ENCODE data around the gene LRRK2. TPM values are rescaled to one million over a fixed set of nuclear protein-coding genes. Genes with fewer than 3 reads are reported as not detected.
"Not testable (repeated sequence)": the region's sequence is repeated elsewhere in the genome, so short reads cannot be mapped to it uniquely, and the experiment has no call there.

The LRRK2 gene
- total RNA-seq, 1 donor: 21.3 TPM

DNA sequence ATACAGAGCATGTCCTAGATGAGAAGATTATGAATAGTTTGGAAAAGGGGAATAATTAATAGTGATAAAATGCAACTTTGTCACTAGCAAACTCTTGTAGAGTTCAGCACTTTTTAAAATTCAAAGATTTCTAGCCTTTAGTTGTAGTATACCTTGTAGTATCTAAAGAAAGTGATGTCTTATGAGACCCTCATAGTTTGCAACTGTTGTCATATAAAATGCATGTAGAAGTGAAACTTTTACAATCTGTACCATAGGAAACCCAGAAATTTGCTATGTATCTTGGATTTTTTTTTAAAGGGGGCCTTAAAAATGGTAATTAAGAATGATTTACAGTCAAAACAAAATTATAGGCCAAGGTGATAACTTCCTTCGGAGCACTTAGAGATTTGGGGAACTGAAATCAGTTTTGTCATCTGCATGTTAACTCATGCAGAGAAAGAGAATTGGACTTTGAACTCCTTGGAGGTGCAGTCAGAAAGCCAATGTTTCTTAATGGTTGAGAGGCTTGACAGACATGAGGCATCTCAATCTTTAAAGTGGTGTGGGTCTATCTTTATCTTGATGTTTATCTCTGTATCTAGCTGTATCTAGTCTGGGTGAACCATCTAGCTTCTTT lies 1.3 kb downstream of the LRRK2 start:
- H3K9me3 ChIP-seq (ENCODE audit: low read depth, low read length): no peaks in the 10 kb centered on the region
- peak overlapping the region; percentile 94 for H3K4me3 ChIP-seq (ENCODE audit: low read length)
- H3K4me1 ChIP-seq (ENCODE audit: insufficient read depth, low read length): peaks cover 50% of the 10 kb centered on the region
- H3K27me3 ChIP-seq (ENCODE audit: insufficient read depth, low read length): peaks cover 2% of the 10 kb centered on the region

DNA sequence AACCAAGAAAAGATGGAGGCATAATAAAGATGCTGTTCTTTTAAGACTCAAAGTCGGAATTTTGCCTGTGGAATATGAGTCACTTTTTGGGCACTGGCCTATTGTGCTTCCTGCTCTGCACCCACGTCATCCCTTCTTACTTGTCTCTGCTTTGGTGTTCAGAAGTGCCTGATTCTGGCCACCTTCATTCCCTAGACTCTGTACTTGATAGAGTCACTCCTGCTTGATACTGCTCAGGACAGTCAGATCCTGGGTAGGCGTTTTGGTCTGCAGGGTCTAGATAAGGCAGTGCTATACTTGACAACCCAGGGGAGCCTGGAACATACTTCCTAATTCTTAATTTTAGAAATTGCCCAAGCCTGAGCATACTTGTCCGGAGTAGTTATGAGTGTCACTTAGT lies 1.9 kb downstream of the LRRK2 start:
- Histone ChIP-seq H3K4me3 (ENCODE audit: low read length) (peak overlapping the region; percentile 94), H3K9me3 (ENCODE audit: low read depth, low read length) (no peaks in the 10 kb centered on the region), H3K27me3 (ENCODE audit: insufficient read depth, low read length) (peaks cover 2% of the 10 kb centered on the region), H3K4me1 (ENCODE audit: insufficient read depth, low read length) (peaks cover 48% of the 10 kb centered on the region)

DNA sequence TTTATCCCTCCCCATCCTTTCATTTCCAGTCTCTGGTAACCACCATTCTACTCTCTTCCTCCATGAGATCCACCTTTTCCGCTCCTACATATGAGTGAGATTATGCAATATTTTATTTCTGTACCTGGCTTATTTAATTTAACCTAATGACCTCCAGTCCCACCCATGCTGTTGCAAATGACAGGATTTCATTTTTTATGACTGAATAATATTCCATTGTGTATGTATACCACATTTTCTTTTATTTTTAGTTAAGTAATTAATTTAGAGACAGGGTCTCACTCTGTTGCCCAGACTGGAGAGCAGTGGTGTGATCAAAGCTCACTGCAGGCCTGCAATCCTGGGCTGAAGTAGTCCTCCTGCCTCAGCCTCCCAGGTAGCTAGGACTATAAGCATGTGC lies 2.6 kb downstream of the LRRK2 start:
- Histone ChIP-seq H3K27me3 (ENCODE audit: insufficient read depth, low read length) (peaks cover 2% of the 10 kb centered on the region), H3K4me3 (ENCODE audit: low read length) (peak overlapping the region; percentile 94), H3K4me1 (ENCODE audit: insufficient read depth, low read length) (peaks cover 53% of the 10 kb centered on the region), H3K9me3 (ENCODE audit: low read depth, low read length) (no peaks in the 10 kb centered on the region)

DNA sequence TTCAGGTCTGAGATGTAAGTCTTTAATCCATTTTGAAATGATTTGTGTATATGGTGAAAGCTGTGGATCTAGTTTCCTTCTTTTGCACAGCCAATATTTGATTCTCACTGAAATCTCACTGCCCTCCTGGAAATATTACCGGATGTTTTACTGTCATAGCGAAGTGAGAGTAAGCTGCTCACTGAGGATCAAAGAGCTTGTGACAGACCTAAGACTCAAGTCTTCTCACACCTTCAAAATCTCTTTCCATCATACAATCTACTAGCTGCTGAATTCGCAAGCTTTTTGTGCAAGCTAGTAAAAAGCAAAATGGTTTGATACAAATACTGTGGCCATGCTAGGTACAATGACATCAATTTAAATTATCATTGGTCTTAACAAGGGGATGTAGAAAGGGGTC lies 3.9 kb downstream of the LRRK2 start:
- Histone ChIP-seq H3K27me3 (ENCODE audit: insufficient read depth, low read length) (peaks cover 2% of the 10 kb centered on the region), H3K4me1 (ENCODE audit: insufficient read depth, low read length) (peaks cover 56% of the 10 kb centered on the region), H3K9me3 (ENCODE audit: low read depth, low read length) (no peaks in the 10 kb centered on the region), H3K4me3 (ENCODE audit: low read length) (no peak overlapping the region)

DNA sequence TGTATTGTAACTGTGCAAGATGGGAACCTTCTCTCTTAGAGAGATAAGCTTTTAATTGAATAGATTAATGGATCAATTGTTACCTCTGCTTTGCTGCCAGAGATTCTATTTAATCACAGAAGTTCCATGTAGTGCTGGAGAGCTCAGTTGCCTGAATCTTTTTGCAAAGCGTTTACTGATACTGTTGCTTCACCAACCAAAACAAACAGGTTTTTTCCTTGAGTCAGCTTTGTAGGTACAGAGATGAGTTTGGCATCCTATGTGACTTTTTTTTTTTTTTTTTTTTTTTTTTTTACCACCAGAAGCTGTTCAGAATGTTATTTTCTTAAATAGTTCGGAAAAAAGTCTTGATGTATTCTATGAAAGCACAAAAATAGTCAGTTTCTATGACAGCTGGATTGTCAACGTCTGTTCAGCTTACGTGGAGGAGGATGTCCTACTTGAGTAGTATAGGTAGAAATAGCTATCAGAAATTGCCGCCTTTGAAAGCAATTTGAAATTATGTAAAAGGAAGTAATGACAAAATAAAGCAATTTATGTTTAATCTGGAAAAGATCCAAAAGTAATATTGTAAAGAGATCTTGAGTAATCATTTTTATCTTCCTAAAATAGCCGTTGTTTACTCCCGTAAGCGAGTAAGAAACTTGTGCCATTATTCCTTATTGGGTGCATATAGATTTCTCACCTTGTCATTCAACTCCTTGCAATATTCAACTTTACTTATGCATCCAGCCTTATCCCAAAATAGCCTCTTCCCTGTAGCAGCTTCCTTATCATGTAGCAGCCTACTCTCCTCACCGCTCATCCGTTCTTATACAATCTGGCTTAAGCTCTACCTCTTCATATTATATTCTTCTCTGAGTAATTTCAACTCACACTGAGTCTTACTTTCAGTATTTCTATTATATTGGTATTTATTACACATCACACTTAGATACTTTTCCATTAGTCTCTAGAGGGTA lies 5.2 kb downstream of the LRRK2 start:
- Histone ChIP-seq H3K4me1 (ENCODE audit: insufficient read depth, low read length) (peaks cover 59% of the 10 kb centered on the region), H3K27me3 (ENCODE audit: insufficient read depth, low read length) (no peaks in the 10 kb centered on the region), H3K4me3 (ENCODE audit: low read length) (no peak overlapping the region), H3K9me3 (ENCODE audit: low read depth, low read length) (no peaks in the 10 kb centered on the region)

DNA sequence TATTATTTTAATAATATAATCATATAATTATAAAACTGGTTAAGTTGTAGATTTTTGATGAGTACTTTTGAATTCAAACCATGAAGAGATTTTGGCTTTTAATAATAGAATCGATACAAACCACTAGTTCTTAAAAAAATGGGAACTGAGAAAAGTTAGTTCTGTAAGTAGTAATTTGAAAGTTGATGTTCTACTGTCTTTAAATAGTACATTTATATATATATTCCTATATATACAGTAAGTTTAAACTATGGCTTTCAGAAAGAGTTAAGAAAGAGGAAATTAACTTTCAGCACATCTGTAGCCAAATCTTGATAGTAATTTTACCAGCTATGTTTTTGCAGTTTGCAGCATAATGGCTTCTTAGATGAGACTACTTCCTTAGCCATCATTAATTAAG lies 7.8 kb downstream of the LRRK2 start:
- no peaks in the 10 kb centered on the region for H3K27me3 ChIP-seq (ENCODE audit: insufficient read depth, low read length)
- no peaks in the 10 kb centered on the region for H3K9me3 ChIP-seq (ENCODE audit: low read depth, low read length)
- peaks cover 46% of the 10 kb centered on the region for H3K4me1 ChIP-seq (ENCODE audit: insufficient read depth, low read length)
- H3K4me3 ChIP-seq (ENCODE audit: low read length): no peak overlapping the region

DNA sequence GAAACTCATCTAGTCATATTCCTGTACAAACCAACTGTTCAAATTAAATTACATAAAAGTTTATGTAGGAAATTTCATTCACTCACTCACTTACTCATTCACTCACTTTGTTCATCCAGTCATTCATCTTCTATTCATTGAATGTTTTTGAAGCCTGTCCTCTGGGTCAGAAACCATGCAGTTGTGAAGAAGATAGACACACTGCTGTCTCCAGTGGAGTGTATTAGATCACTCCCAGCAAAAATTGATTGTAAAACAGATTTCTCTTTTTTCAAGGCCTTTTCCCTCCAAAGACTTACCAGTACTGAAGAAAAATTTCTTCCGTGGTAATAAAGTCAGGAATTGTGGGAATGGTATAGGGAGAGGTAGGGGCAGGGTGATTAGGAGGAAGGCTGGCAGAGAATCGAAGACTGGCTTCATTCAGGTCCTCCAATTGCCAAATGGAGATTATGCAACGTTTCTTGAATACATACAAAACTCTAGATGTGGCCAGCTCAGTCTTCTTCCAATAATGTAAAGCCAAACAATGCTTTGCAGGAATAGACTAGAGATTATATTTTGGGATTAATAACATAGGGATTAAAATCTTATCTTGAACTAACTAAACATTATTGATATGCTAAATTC lies 9.1 kb downstream of the LRRK2 start:
- Histone ChIP-seq H3K9me3 (ENCODE audit: low read depth, low read length) (no peaks in the 10 kb centered on the region), H3K4me1 (ENCODE audit: insufficient read depth, low read length) (peaks cover 34% of the 10 kb centered on the region), H3K27me3 (ENCODE audit: insufficient read depth, low read length) (no peaks in the 10 kb centered on the region), H3K4me3 (ENCODE audit: low read length) (no peak overlapping the region)

DNA sequence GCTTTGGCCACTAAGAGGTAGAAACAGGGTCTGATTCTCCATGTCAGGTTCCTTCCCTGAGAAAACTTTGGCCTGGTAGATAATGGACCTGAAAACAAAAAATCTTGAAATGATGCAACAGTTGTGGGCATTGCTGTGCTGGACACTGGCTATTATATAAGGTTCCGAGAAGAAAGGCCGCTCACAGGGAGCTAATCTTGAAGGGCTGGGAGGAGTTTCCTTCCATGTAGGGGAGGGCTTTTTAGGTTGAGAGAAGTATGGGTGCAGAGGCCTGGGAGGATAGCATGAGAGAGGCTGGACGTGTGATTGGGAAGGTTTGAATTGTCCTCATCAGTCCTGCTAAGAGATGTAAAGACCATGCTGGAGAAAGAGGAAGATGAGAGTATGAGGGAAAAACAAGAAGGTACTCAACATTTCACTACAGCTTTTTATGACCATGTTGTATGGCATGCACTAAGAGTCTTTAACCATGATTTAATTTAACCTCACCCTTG lies 11.6 kb downstream of the LRRK2 start:
- H3K4me3 ChIP-seq (ENCODE audit: low read length): no peak overlapping the region
- peaks cover 18% of the 10 kb centered on the region for H3K4me1 ChIP-seq (ENCODE audit: insufficient read depth, low read length)
- no peaks in the 10 kb centered on the region for H3K27me3 ChIP-seq (ENCODE audit: insufficient read depth, low read length)
- no peaks in the 10 kb centered on the region for H3K9me3 ChIP-seq (ENCODE audit: low read depth, low read length)

DNA sequence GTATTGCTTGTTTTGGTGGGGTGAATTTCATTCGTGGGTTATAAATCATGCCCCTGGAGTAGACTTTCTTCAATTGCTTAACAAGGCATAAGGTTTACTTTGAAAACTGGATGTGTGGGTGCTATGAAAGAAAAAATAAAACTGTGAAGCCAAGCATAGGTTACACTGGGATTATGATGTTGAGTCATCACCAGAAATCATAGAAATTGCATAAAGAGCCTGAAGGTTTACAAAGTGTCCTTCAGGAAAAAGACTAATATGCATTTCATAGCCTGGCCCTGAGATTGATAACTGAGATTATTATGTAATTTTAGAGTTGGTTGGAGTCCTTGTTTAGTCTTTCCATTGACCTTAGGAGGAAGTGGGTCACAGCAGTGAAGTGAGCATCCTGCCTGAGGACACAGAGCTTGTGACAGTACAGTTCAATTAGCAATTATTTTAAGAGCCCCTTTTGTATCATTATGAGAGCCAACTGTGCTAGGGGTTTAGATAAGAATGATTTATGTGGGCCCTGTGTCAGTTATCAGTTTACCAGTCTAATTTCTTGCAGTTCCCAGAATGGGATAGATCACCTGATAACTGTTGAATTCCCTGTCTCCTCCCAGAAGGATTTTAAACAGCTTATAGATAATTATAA lies 13.6 kb downstream of the LRRK2 start:
- peaks cover 10% of the 10 kb centered on the region for H3K4me1 ChIP-seq (ENCODE audit: insufficient read depth, low read length)
- no peak overlapping the region for H3K4me3 ChIP-seq (ENCODE audit: low read length)
- H3K27me3 ChIP-seq (ENCODE audit: insufficient read depth, low read length): no peaks in the 10 kb centered on the region
- H3K9me3 ChIP-seq (ENCODE audit: low read depth, low read length): no peaks in the 10 kb centered on the region

DNA sequence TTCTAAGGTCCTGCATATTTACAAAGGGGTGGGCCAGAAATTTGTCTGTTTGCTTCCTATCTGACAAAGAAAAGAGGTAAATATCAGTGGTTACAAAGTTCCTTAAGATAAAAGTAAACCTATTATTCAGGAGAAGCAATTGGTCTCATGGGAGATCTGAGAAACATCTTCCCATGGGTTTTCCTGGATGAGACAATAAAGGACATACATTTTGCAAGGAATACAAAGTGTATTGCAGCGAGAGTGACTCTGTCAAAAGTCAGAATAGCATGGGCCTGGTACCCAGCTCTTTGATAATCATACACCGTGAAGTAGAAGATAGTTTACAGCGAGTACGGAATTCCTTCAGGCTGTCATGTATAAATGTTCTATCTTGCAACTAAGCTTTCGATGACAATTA lies 14.2 kb downstream of the LRRK2 start:
- H3K9me3 ChIP-seq (ENCODE audit: low read depth, low read length): no peaks in the 10 kb centered on the region
- H3K4me3 ChIP-seq (ENCODE audit: low read length): no peak overlapping the region
- H3K27me3 ChIP-seq (ENCODE audit: insufficient read depth, low read length): no peaks in the 10 kb centered on the region
- H3K4me1 ChIP-seq (ENCODE audit: insufficient read depth, low read length): peaks cover 5% of the 10 kb centered on the region

DNA sequence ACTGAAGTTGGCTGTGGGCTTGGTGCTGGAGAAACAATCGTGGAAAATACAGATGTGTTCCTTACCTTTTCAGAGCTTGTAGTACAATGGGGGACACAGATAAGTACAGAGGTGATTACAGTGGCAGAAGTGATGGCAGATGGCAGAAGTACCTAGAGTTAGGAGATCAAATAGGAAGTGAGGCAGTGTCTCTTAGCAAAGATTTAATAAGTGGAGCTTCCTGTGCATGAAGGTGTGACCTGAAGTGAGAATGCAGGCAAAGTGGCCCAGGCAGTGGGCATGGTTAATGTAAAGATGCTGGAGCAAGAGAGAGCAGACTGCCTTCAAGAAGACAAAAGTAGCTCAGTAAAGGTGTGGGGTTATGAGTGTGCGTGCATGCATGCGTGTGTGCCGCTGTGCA lies 16.0 kb downstream of the LRRK2 start:
- Histone ChIP-seq H3K9me3 (ENCODE audit: low read depth, low read length) (no peaks in the 10 kb centered on the region), H3K27me3 (ENCODE audit: insufficient read depth, low read length) (no peaks in the 10 kb centered on the region), H3K4me3 (ENCODE audit: low read length) (no peak overlapping the region), H3K4me1 (ENCODE audit: insufficient read depth, low read length) (no peaks in the 10 kb centered on the region)

DNA sequence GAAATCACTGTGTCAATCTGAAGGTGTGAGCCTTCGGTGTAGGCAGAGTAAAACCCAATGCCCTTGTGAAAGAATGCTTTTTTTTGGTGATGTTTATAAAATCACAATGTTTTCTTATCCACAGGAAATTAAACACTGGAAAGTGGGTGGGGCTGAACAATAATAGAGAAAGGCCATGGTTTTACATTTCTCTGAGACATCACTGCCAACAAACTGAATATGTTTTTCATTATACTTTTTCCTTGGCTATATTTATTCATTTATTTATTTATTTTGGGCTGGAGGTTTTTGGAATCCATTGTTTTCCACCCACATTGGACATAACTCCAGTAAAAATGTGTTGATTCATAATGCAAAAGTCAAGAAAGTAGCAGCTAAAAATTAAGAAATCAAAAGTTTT lies 16.9 kb downstream of the LRRK2 start:
- Histone ChIP-seq H3K27me3 (ENCODE audit: insufficient read depth, low read length) (no peaks in the 10 kb centered on the region), H3K4me1 (ENCODE audit: insufficient read depth, low read length) (no peaks in the 10 kb centered on the region), H3K9me3 (ENCODE audit: low read depth, low read length) (no peaks in the 10 kb centered on the region), H3K4me3 (ENCODE audit: low read length) (no peak overlapping the region)

DNA sequence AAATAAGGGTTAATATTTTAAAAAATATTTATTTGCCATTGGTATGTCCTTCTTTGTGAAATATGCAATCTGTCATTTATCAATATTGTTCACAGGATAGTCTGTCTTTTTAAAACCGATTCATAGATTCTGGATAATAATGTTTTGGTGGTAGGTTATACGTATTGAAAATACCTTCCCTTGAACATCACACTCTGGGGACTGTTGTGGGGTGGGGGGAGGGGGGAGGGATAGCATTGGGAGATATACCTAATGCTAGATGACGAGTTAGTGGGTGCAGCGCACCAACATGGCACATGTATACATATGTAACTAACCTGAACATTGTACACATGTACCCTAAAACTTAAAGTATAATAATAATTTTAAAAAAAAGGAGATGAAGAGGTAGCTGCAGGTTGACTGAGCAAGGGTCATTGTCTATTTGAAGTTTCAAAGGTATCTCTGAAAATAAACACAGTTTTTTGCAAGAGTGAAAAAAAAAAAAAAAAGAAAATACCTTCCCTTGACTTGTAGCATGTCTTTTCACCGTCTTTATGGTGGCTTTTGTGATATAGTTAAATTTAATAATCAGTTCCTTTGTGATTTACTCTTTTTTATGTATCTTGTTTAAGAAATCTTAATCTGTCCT lies 19.8 kb downstream of the LRRK2 start:
- H3K9me3 ChIP-seq (ENCODE audit: low read depth, low read length); H3K4me3 ChIP-seq (ENCODE audit: low read length); H3K27me3 ChIP-seq (ENCODE audit: insufficient read depth, low read length); H3K4me1 ChIP-seq (ENCODE audit: insufficient read depth, low read length): not testable (repeated sequence)

DNA sequence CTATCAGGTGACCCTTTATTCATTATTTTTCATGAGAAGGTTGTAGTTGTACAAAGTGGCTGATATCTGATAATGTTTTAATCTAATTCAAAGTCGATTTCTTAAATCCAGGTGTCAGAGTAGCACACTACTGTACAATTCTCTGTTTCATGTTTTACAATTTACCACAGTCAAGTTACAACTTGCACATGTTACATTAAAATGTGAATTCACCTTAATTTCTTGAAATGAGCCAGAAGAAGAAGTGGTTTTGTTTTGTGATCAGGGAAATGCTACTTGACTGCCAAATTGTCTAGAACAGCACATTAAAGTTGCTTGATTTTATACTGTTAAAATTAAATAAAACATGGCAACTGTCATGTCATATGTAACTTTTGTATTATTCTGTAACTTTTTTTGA lies 23.2 kb downstream of the LRRK2 start:
- Histone ChIP-seq H3K9me3 (ENCODE audit: low read depth, low read length) (no peaks in the 10 kb centered on the region), H3K27me3 (ENCODE audit: insufficient read depth, low read length) (no peaks in the 10 kb centered on the region), H3K4me1 (ENCODE audit: insufficient read depth, low read length) (peaks cover 2% of the 10 kb centered on the region), H3K4me3 (ENCODE audit: low read length) (no peak overlapping the region)

All from mononuclear cell (primary cell).